GM23338 (cell line): ENCODE data around the gene KIRREL3. TPM values are rescaled to one million over a fixed set of nuclear protein-coding genes. Genes with fewer than 3 reads are reported as not detected.

Source experiments
- ATAC-seq: fragments of 200-7000 bp; cut with Tn5 transposase; 3 replicates; pipeline ENCODE4 v1.9.1; 2020
- DNase-seq: peaks from one replicate; pipeline ENCODE4 v3.0.0-alpha.2; 2015; ENCODE audit warnings: low spot score
- H2AFZ ChIP-seq: fragments of 200-600 bp; sonication (generic); 2 replicates; pipeline ENCODE4 v1.8.0; 2016; ENCODE audit warnings: antibody characterized with exemption, mild to moderate bottlenecking, moderate library complexity
- H3F3A ChIP-seq: fragments of 200-600 bp; sonication (generic); replicated peaks from 2 replicates; pipeline ENCODE4 v1.8.0; 2017; ENCODE audit warnings: antibody characterized with exemption, mixed run types, low read depth
- H3K27ac ChIP-seq: fragments of 200-600 bp; sonication (generic); 2 replicates; pipeline ENCODE4 v1.6.1; 2016; ENCODE audit warnings: low read depth
- H3K27me3 ChIP-seq: fragments of 200-600 bp; sonication (generic); 2 replicates; pipeline ENCODE4 v1.8.0; 2016; ENCODE audit warnings: mild to moderate bottlenecking, mixed run types, moderate library complexity; ENCODE audit not compliant: insufficient read depth
- H3K36me3 ChIP-seq: fragments of 200-600 bp; sonication (generic); 2 replicates; pipeline ENCODE4 v1.8.0; 2016; ENCODE audit warnings: mild to moderate bottlenecking; ENCODE audit not compliant: insufficient read depth
- H3K4me1 ChIP-seq: fragments of 200-600 bp; sonication (generic); 2 replicates; pipeline ENCODE4 v1.8.0; 2016; ENCODE audit warnings: mild to moderate bottlenecking, moderate library complexity; ENCODE audit not compliant: insufficient read depth
- H3K4me2 ChIP-seq: fragments of 200-600 bp; sonication (generic); 2 replicates; pipeline ENCODE4 v1.7.1; 2017; ENCODE audit warnings: mixed run types
- H3K4me3 ChIP-seq: fragments of 200-600 bp; sonication (generic); 2 replicates; pipeline ENCODE4 v1.6.1; 2016; ENCODE audit warnings: mixed run types
- H3K79me2 ChIP-seq: fragments of 200-600 bp; sonication (generic); replicated peaks from 2 replicates; pipeline ENCODE4 v1.8.0; 2017; ENCODE audit warnings: mild to moderate bottlenecking; ENCODE audit not compliant: insufficient read depth
- H3K9me2 ChIP-seq: fragments of 200-600 bp; sonication (generic); 2 replicates; pipeline ENCODE4 v1.8.0; 2017; ENCODE audit not compliant: insufficient read depth
- H4K20me1 ChIP-seq: fragments of 200-600 bp; sonication (generic); replicated peaks from 2 replicates; pipeline ENCODE4 v1.8.0; 2017; ENCODE audit warnings: mild to moderate bottlenecking; ENCODE audit not compliant: insufficient read depth
- H3K27ac Mint-ChIP-seq: 2 replicates; pipeline ENCODE4 v1.8.0; 2020; ENCODE audit warnings: inconsistent platforms, mild to moderate bottlenecking, moderate library complexity, mixed read lengths
- H3K27me3 Mint-ChIP-seq: 3 replicates; pipeline ENCODE4 v1.8.0; 2022; ENCODE audit warnings: low read depth, mild to moderate bottlenecking, moderate library complexity, mixed read lengths, inconsistent platforms; ENCODE audit not compliant: insufficient read depth, poor library complexity
- H3K36me3 Mint-ChIP-seq: 3 replicates; pipeline ENCODE4 v1.8.0; 2021; ENCODE audit warnings: low read depth, mild to moderate bottlenecking, inconsistent platforms, moderate library complexity, mixed read lengths
- H3K4me1 Mint-ChIP-seq: 3 replicates; pipeline ENCODE4 v1.8.0; 2020; ENCODE audit warnings: mild to moderate bottlenecking, inconsistent platforms, mixed read lengths
- H3K4me3 Mint-ChIP-seq: 3 replicates; pipeline ENCODE4 v1.8.0; 2021; ENCODE audit warnings: moderate library complexity, mild to moderate bottlenecking, inconsistent platforms, mixed read lengths
- H3K9me3 Mint-ChIP-seq: 3 replicates; pipeline ENCODE4 v1.8.0; 2020; ENCODE audit warnings: moderate library complexity, mild to moderate bottlenecking, inconsistent platforms, mixed read lengths
- CREB1 ChIP-seq: fragments of 250-450 bp; sonication (Bioruptor Pico); IDR thresholded peaks from 2 replicates; pipeline ENCODE4 v1.5.0; 2020; ENCODE audit warnings: low read depth, mild to moderate bottlenecking, moderate library complexity
- ETS1 ChIP-seq: IDR thresholded peaks from 2 replicates; pipeline ENCODE4 v1.6.1; 2016; ENCODE audit warnings: antibody characterized with exemption
- EZH2 ChIP-seq: fragments of 200-600 bp; sonication (generic); IDR thresholded peaks from one replicate; pipeline ENCODE4 v1.8.0; 2017; ENCODE audit warnings: antibody characterized with exemption, mild to moderate bottlenecking, low read depth; ENCODE audit not compliant: unreplicated experiment
- EZH2phosphoT487 ChIP-seq: fragments of 200-600 bp; sonication (generic); IDR thresholded peaks from one replicate; pipeline ENCODE4 v1.8.1; 2018; ENCODE audit warnings: antibody characterized with exemption; ENCODE audit not compliant: unreplicated experiment
- JUNB ChIP-seq: IDR thresholded peaks from one replicate; pipeline ENCODE4 v1.6.1; 2016; ENCODE audit warnings: antibody characterized with exemption; ENCODE audit not compliant: unreplicated experiment
- NANOG ChIP-seq: IDR thresholded peaks from 2 replicates; pipeline ENCODE4 v1.6.1; 2016; ENCODE audit warnings: antibody characterized with exemption, borderline replicate concordance
- POLR2AphosphoS5 ChIP-seq: IDR thresholded peaks from 2 replicates; pipeline ENCODE4 v1.6.1; 2016; ENCODE audit warnings: antibody characterized with exemption, low read depth
- REST ChIP-seq: IDR thresholded peaks from one replicate; pipeline ENCODE4 v1.6.1; 2018; ENCODE audit warnings: antibody characterized with exemption; ENCODE audit not compliant: unreplicated experiment
- STAT1 ChIP-seq: IDR thresholded peaks from one replicate; pipeline ENCODE4 v1.6.1; 2016; ENCODE audit warnings: antibody characterized with exemption; ENCODE audit not compliant: unreplicated experiment
- polyA plus RNA-seq: library from polyadenylated mRNA; unstranded; fragments of >200 nt; fragmentation: Nextera tagmentation; extraction: Ambion mirVana; gene quantifications from 2 replicates; pipeline ENCODE4 v1.2.1, GENCODE V29; 2016
- total RNA-seq: library from RNA; depleted of rRNA; stranded (reverse); fragments of >200 nt; shearing (Covaris generic); gene quantifications from 2 replicates; pipeline ENCODE4 v1.2.3, GENCODE V29; 2014

The KIRREL3 gene
- total and polyA plus RNA-seq, 2 experiments from 2014 or later = 0.13 to 1.5 TPM

GRCh38 chr11:126942146-126942545, 58.4 kb downstream of the KIRREL3 start:
- no peaks in the 10 kb centered on the region for H3K27me3 Mint-ChIP-seq
- ATAC-seq = no peak
- no peak for TF ChIP-seq ETS1
- no peak for TF ChIP-seq EZH2phosphoT487
- no peak for TF ChIP-seq CREB1 (CRISPR knock-in tag)
- no peak for TF ChIP-seq STAT1
- TF ChIP-seq NANOG = no peak

GRCh38 chr11:126939552-126939951, 61.0 kb downstream of the KIRREL3 start:
- H3K27me3 Mint-ChIP-seq = no peaks in the 10 kb centered on the region
- no peak overlapping the region for H2AFZ ChIP-seq
- no peaks in the 10 kb centered on the region for H3K36me3 ChIP-seq
- no peak overlapping the region for H3K4me2 ChIP-seq
- no peaks in the 10 kb centered on the region for H3K27me3 ChIP-seq
- H3K4me3 ChIP-seq = no peak overlapping the region
- no peaks in the 10 kb centered on the region for H3K79me2 ChIP-seq
- H3K27ac ChIP-seq = no peak overlapping the region
- H3K36me3 Mint-ChIP-seq = no peaks in the 10 kb centered on the region
- no peak overlapping the region for H3K4me3 Mint-ChIP-seq
- no peaks in the 10 kb centered on the region for H3F3A ChIP-seq
- DNase-seq (no peak), ATAC-seq (no peak)
- no peaks in the 10 kb centered on the region; the same call in 2 of the 3 replicates for H3K9me3 Mint-ChIP-seq
- H3K27ac Mint-ChIP-seq = no peak overlapping the region
- no peaks in the 10 kb centered on the region for H3K4me1 ChIP-seq
- H4K20me1 ChIP-seq = no peaks in the 10 kb centered on the region
- H3K9me2 ChIP-seq = no peaks in the 10 kb centered on the region
- H3K4me1 Mint-ChIP-seq = peaks cover 7% of the 10 kb centered on the region; the same call in 2 of the 3 replicates
- TF ChIP-seq EZH2phosphoT487 (no peak), POLR2AphosphoS5 (no peak), STAT1 (no peak), EZH2 (no peak), ETS1 (no peak), CREB1 (CRISPR knock-in tag) (no peak), REST (no peak), JUNB (no peak), NANOG (no peak)

More at GRCh38 chr11:126942146-126942545, 58.4 kb downstream of the KIRREL3 start:
- Mint-ChIP-seq H3K36me3 (no peaks in the 10 kb centered on the region), H3K4me3 (no peak overlapping the region), H3K9me3 (no peaks in the 10 kb centered on the region), H3K4me1 (peaks cover 15% of the 10 kb centered on the region), H3K27ac (no peak overlapping the region)
- Histone ChIP-seq H3K4me2 (no peak overlapping the region), H3K9me2 (no peaks in the 10 kb centered on the region), H3K27me3 (no peaks in the 10 kb centered on the region), H3K27ac (no peak overlapping the region), H3K79me2 (no peaks in the 10 kb centered on the region), H3F3A (no peaks in the 10 kb centered on the region), H3K36me3 (no peaks in the 10 kb centered on the region), H3K4me3 (no peak overlapping the region), H3K4me1 (no peaks in the 10 kb centered on the region), H2AFZ (no peak overlapping the region), H4K20me1 (no peaks in the 10 kb centered on the region)
- no peak for DNase-seq
